Breast epithelium (tissue), 4 donors: ENCODE measurements around the gene MDK. TPM values are rescaled to one million over a fixed set of nuclear protein-coding genes. Genes with fewer than 3 reads are reported as not detected.

Experiments used
- DNase-seq, 2 donors: peaks; one replicate each; pipeline ENCODE4 v3.0.0-alpha.2; 2019; ENCODE audit warnings: low spot score in 2 of 2
- H3K27ac ChIP-seq, 2 donors: fragments of 200-600 bp; sonication (generic) in 1 of 2; one replicate each; pipeline ENCODE4 v1.5.1; 2016 to 2019; ENCODE audit warnings: mild to moderate bottlenecking in 1 of 2
- H3K27me3 ChIP-seq, 2 donors: fragments of 200-600 bp; sonication (generic) in 1 of 2; one replicate each; pipeline versions ENCODE4 v1.5.1 to v1.6.0; 2017 to 2019; ENCODE audit warnings: control low read depth in 1 of 2, mild to moderate bottlenecking in 1 of 2
- H3K36me3 ChIP-seq: fragments of 200-600 bp; one replicate; pipeline ENCODE4 v1.5.1; 2019
- H3K4me1 ChIP-seq, 2 donors: fragments of 200-600 bp; sonication (generic); one replicate each; pipeline ENCODE4 v1.5.1; 2016 to 2019; ENCODE audit warnings: control low read depth in 1 of 2
- H3K4me3 ChIP-seq, 3 donors: fragments of 200-600 bp; sonication (generic); 1 replicate in 2 of 3; 2 replicates in 1 of 3; pipeline ENCODE4 v1.5.1; 2016 to 2019; ENCODE audit warnings: mild to moderate bottlenecking in 3 of 3, moderate library complexity in 2 of 3
- H3K9me3 ChIP-seq, 2 donors: fragments of 200-600 bp; sonication (generic) in 1 of 2; one replicate each; pipeline ENCODE4 v1.5.1; 2016 to 2019; ENCODE audit warnings: control low read depth in 1 of 2
- POLR2A ChIP-seq: fragments of 450-650 bp; IDR thresholded peaks from one replicate; pipeline ENCODE4 v1.6.1; 2016; ENCODE audit warnings: antibody characterized with exemption, mild to moderate bottlenecking, moderate library complexity
- POLR2AphosphoS5 ChIP-seq, 3 donors: sonication (generic); formaldehyde crosslinking; IDR thresholded peaks; one replicate each; pipeline ENCODE4 v1.6.1; 2017; ENCODE audit warnings: antibody characterized with exemption in 3 of 3
- intact Hi-C: fragments of 100-400 bp; cut with DNase I; formaldehyde crosslinking; loops from one replicate; pipeline ENCODE4 v1.15.1; 2023; ENCODE audit warnings: low total_unique reads
- total RNA-seq, 3 donors: library from RNA; depleted of rRNA; stranded (reverse); fragments of >200 nt; gene quantifications; one replicate each; pipeline ENCODE4 v1.1.0, GENCODE V29; 2016
- TF ChIP-seq, protein P1 (sequence below), 3 donors: fragments of 450-650 bp; IDR thresholded peaks; one replicate each; pipeline ENCODE4 v1.5.1; 2016 to 2017; ENCODE audit warnings: antibody characterized with exemption in 3 of 3, mild to moderate bottlenecking in 3 of 3, moderate library complexity in 3 of 3

MDK gene
- total RNA-seq, 3 donors from 2014 or later: 20.5 to 115 (median 54.7) TPM

DNA sequence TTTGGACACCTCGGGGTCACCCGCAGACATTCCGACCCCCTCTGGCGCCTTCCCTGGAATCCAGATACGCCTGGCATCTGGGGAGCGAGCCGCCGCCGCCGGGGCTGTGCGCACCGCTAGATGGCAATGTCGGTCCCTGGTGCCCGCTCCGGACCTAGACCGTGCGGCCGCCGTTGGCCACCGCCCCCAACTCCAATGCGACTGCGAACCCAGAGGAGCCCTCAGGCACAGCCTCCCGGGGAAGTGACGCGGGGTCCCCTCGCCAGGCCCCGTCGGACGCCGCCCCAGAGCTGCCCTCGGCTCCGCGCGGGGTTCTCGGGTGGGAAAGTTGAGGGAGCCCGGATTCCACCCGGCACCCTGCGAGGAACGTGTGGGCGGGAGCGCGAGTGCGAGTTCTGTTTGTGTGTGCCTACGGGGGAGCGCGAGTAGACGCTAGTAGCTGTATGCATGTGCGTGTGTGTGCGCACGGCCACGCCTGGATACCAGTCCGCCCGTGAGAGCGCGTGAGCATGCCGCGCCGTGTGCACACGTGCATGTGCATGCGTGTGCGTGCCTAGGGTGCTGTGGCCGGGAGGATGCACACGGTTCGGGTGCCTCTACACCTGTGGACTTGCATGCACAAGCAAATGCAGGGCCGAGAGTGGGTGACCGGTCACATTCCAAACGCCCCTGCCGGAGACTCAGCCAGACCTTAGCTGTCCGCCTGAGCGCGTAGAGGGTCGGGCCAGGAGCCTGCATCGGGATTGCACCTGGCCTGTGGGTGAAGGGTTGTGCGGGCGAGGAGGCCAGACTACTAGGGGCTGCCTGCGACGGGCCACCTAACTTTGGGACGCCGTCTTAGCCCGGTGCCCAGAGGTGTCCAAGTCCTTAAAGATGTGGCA, 8.2 kb downstream of the MDK start:
- Histone ChIP-seq H3K27ac (no peak overlapping the region), H3K4me3 (peak overlapping the region; percentile 26 to 73 (median 46)), H3K4me1 (peaks cover 20 to 29% of the 10 kb centered on the region in 2 donors), H3K27me3 (peaks cover 22 to 47% of the 10 kb centered on the region in 2 donors), H3K9me3 (no peaks in the 10 kb centered on the region), H3K36me3 (no peaks in the 10 kb centered on the region)
- intact Hi-C loops: loop anchor here (5.0 to 10.0 kb wide), 3 partner anchors 145 to 247 kb away; no protein-coding TSS in a partner anchor
- no peak for TF ChIP-seq POLR2AphosphoS5 (IDR thresholded peaks at IDR 0.05)
- TF ChIP-seq, protein P1, sequence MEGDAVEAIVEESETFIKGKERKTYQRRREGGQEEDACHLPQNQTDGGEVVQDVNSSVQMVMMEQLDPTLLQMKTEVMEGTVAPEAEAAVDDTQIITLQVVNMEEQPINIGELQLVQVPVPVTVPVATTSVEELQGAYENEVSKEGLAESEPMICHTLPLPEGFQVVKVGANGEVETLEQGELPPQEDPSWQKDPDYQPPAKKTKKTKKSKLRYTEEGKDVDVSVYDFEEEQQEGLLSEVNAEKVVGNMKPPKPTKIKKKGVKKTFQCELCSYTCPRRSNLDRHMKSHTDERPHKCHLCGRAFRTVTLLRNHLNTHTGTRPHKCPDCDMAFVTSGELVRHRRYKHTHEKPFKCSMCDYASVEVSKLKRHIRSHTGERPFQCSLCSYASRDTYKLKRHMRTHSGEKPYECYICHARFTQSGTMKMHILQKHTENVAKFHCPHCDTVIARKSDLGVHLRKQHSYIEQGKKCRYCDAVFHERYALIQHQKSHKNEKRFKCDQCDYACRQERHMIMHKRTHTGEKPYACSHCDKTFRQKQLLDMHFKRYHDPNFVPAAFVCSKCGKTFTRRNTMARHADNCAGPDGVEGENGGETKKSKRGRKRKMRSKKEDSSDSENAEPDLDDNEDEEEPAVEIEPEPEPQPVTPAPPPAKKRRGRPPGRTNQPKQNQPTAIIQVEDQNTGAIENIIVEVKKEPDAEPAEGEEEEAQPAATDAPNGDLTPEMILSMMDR (IDR thresholded peaks at IDR 0.05): peak in 2 of 3 donors; percentile 66 to 71
- no peak for TF ChIP-seq POLR2A
- peak in 1 of 2 donors; percentile 70 for DNase-seq

GRCh38 chr11:46390331-46391171, 9.1 kb downstream of the MDK start:
- no peak for DNase-seq
- Histone ChIP-seq H3K27me3 (peaks cover 22 to 47% of the 10 kb centered on the region in 2 donors), H3K4me1 (peaks cover 20 to 29% of the 10 kb centered on the region in 2 donors), H3K27ac (no peak overlapping the region), H3K9me3 (no peaks in the 10 kb centered on the region), H3K36me3 (no peaks in the 10 kb centered on the region), H3K4me3 (peak overlapping the region in 1 of 3 donors; percentile 73)
- TF ChIP-seq POLR2A (no peak), POLR2AphosphoS5 (IDR thresholded peaks at IDR 0.05) (no peak)
- TF ChIP-seq, protein P1 (IDR thresholded peaks at IDR 0.05): no peak
- intact Hi-C loops: loop anchor here (5.0 to 10.0 kb wide), 2 partner anchors 214 to 248 kb away; no protein-coding TSS in a partner anchor

DNA sequence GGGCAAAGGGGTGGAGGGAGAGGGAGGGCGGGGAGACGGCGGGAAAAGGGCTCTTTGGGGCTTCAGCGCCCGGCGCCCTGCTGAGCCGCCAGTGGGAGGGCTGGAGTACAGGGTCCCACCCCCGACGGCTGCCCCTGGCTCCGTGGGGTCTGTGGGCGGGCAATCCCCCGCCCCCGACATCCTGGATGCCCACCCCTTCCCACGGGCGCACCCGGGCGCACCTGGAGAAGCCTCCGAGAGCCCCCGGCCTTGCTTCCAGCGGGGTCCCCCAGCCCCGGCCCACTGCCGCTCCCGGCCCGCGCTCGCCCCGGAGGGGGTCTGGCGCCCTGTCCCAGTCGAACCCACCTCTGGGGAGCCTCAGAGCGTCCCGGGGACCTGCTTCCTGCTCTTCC, 9.7 kb downstream of the MDK start:
- peak overlapping the region in 2 of 3 donors; percentile 50 to 76 for H3K4me3 ChIP-seq
- intact Hi-C loops: loop anchor here (5.0 to 10.0 kb wide), 2 partner anchors 214 to 249 kb away; no protein-coding TSS in a partner anchor
- no peak overlapping the region for H3K27ac ChIP-seq
- H3K27me3 ChIP-seq: peaks cover 22 to 47% of the 10 kb centered on the region in 2 donors
- H3K36me3 ChIP-seq: no peaks in the 10 kb centered on the region
- DNase-seq: no peak
- TF ChIP-seq, protein P1 (IDR thresholded peaks at IDR 0.05): no peak
- no peak for TF ChIP-seq POLR2A
- no peak for TF ChIP-seq POLR2AphosphoS5 (IDR thresholded peaks at IDR 0.05)
- peaks cover 20 to 29% of the 10 kb centered on the region in 2 donors for H3K4me1 ChIP-seq
- H3K9me3 ChIP-seq: no peaks in the 10 kb centered on the region

DNA sequence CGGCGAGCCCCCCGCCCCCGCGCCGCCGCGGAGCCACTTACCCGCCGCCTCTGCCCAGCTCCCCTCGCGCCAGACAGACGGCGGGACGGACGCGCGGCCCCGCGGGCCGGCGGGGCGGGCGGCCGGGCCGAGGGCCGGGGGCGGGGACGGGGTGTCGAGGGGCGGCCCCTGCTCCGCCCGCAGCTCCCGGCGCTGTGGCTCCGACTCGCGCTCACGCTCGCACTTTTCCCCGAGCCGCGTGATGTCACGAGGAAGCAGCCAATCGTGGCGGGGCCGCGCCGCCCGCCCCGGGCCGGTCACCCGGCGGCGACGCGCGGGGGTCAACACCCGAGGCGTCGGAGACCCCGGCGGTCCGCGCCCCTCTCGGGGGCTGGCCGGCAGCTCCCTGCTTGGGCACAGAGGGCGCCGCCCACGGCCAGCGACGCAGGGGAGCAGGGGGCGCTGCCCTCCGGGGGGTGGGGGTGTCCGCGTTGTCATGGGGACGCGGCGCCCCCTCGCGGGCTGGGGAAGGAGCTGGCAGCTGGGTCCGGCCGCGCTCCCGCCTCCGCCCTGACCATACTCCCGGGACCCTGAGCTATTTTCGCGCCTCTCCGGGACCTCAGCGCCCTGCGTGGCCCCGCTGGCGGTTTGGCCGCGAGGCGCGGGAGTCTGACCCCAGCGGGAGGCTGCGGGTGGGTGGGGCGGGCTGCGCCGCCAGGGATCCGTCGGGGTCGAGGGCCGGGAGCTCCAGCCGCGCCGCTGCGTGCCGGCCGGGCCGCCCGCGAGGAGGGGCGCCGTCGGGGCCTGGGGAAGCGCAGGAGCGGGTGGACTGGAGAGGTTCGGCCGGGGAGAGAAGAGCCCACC, 10.3 kb downstream of the MDK start, which contains the start of gene CHRM4:
CHRM4 (minus strand) TSS at position 199 of the 843 bp plus-strand sequence. CDS start 5,219 bp downstream, outside the sequence.
- Histone ChIP-seq H3K27me3 (peaks cover 22 to 47% of the 10 kb centered on the region in 2 donors), H3K27ac (no peak within 1 kb of the TSS), H3K4me3 (peak within 1 kb of the TSS; percentile 28 to 76 (median 50)), H3K9me3 (no peaks in the 10 kb centered on the region), H3K36me3 (no peaks in the 10 kb centered on the region), H3K4me1 (peaks cover 20 to 29% of the 10 kb centered on the region in 2 donors)
- DNase-seq: no peak
- TF ChIP-seq, protein P1 (IDR thresholded peaks at IDR 0.05): no peak
- TF ChIP-seq POLR2A (no peak), POLR2AphosphoS5 (IDR thresholded peaks at IDR 0.05) (no peak)
- intact Hi-C loops: loop anchor here (5.0 to 10.0 kb wide), 2 partner anchors 213 to 249 kb away; no protein-coding TSS in a partner anchor
